ENCODE results near the gene PHACTR1. TPM values are rescaled to one million over a fixed set of nuclear protein-coding genes. Genes with fewer than 3 reads are reported as not detected.

Gene PHACTR1
- polyA plus RNA-seq, 1 of the 3 experiments (the other 2 are of a cell fraction), result 0.12 TPM

DNA sequence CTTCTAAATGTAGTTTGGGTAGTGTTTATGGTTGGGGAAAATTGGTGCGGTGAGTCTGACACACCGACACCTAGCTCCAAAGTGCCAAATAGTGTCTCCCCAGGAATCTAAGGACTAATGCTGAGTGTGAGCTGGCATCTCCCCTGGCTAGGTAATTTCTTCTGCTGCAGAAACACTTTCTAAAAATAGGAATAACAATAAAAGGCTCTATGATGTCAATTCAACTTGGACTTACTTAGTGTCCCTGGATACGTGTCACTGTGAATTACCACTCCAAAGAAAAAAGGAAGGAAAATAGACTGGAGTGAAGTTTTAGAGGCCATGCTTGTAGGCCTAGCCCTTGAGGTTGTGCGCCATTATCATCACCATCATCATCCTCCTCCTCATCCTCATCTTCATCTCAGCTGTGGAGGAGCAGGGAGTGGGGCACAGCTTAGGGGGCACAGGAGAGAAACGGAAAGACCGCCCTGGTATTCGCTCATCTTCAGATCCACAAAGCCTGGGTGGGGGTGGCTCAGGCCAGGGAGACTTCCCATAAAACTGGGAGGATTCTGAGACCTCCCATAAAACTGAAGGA is 522.2 kb downstream of the PHACTR1 start:
- no peak overlapping the region for H2AFZ ChIP-seq (ENCODE audit: low read depth)
- H3K27me3 ChIP-seq (ENCODE audit: insufficient read depth), result no peaks in the 10 kb centered on the region
- ChIA-PET CTCF (interaction anchor here (0.7 kb wide), 1 partner anchor 337 kb away, joined by 3 read pairs; no protein-coding TSS in a partner anchor), POLR2A (no interaction called here)
- no peak overlapping the region for H3K27ac ChIP-seq (ENCODE audit: low read depth in 2 of 2, low read length in 1 of 2)
- H3K4me2 ChIP-seq, result no peak overlapping the region
- no peaks in the 10 kb centered on the region for H3K79me2 ChIP-seq (ENCODE audit: insufficient read depth)
- no peaks in the 10 kb centered on the region for H3K9me2 ChIP-seq
- H3K4me3 ChIP-seq (ENCODE audit: low read depth in 2 of 2, low read length in 1 of 2), result no peak overlapping the region
- H3K9me3 ChIP-seq, result no peaks in the 10 kb centered on the region
- no peak for TF ChIP-seq RXRA (IDR thresholded peaks at IDR 0.05; ENCODE audit: borderline replicate concordance, low read depth)
- TF ChIP-seq FOSL2 (IDR thresholded peaks at IDR 0.05; ENCODE audit: borderline replicate concordance, low read depth), result no peak
- TF ChIP-seq EP300 (IDR thresholded peaks at IDR 0.05; ENCODE audit: borderline replicate concordance in 1 of 2, low read depth in 1 of 2, low read length in 1 of 2), result no peak
- TF ChIP-seq RFX5 (IDR thresholded peaks at IDR 0.05; ENCODE audit: low read length), result no peak
- no peak for TF ChIP-seq EZH2phosphoT487 (IDR thresholded peaks at IDR 0.05; ENCODE audit: borderline replicate concordance, low read depth)
- TF ChIP-seq MAX (IDR thresholded peaks at IDR 0.05; ENCODE audit: low read depth), result no peak
- no peak for TF ChIP-seq IRF3 (IDR thresholded peaks at IDR 0.05; ENCODE audit: low read depth, low read length)
- TF ChIP-seq GABPA (IDR thresholded peaks at IDR 0.05; ENCODE audit: low read depth), result no peak
- no peak for TF ChIP-seq NFIC (IDR thresholded peaks at IDR 0.05; ENCODE audit: borderline replicate concordance)
- TF ChIP-seq YY1 (IDR thresholded peaks at IDR 0.05; ENCODE audit: low read depth), result no peak
- TF ChIP-seq, protein P1, sequence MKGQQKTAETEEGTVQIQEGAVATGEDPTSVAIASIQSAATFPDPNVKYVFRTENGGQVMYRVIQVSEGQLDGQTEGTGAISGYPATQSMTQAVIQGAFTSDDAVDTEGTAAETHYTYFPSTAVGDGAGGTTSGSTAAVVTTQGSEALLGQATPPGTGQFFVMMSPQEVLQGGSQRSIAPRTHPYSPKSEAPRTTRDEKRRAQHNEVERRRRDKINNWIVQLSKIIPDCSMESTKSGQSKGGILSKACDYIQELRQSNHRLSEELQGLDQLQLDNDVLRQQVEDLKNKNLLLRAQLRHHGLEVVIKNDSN (IDR thresholded peaks at IDR 0.05; ENCODE audit: borderline replicate concordance, low read depth), result no peak
- TF ChIP-seq, protein P2, sequence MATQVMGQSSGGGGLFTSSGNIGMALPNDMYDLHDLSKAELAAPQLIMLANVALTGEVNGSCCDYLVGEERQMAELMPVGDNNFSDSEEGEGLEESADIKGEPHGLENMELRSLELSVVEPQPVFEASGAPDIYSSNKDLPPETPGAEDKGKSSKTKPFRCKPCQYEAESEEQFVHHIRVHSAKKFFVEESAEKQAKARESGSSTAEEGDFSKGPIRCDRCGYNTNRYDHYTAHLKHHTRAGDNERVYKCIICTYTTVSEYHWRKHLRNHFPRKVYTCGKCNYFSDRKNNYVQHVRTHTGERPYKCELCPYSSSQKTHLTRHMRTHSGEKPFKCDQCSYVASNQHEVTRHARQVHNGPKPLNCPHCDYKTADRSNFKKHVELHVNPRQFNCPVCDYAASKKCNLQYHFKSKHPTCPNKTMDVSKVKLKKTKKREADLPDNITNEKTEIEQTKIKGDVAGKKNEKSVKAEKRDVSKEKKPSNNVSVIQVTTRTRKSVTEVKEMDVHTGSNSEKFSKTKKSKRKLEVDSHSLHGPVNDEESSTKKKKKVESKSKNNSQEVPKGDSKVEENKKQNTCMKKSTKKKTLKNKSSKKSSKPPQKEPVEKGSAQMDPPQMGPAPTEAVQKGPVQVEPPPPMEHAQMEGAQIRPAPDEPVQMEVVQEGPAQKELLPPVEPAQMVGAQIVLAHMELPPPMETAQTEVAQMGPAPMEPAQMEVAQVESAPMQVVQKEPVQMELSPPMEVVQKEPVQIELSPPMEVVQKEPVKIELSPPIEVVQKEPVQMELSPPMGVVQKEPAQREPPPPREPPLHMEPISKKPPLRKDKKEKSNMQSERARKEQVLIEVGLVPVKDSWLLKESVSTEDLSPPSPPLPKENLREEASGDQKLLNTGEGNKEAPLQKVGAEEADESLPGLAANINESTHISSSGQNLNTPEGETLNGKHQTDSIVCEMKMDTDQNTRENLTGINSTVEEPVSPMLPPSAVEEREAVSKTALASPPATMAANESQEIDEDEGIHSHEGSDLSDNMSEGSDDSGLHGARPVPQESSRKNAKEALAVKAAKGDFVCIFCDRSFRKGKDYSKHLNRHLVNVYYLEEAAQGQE (IDR thresholded peaks at IDR 0.05; ENCODE audit: low read depth, low read length), result no peak
- no peak for TF ChIP-seq PBX3 (IDR thresholded peaks at IDR 0.05)
- TF ChIP-seq USF2 (IDR thresholded peaks at IDR 0.05; ENCODE audit: borderline replicate concordance, low read depth, low read length), result no peak
- no peak for TF ChIP-seq RCOR1 (IDR thresholded peaks at IDR 0.05; ENCODE audit: low read length)
- no peak for TF ChIP-seq MXI1 (IDR thresholded peaks at IDR 0.05; ENCODE audit: low read depth, low read length)
- no peaks in the 10 kb centered on the region for H3K36me3 ChIP-seq (replicated peaks in 1 of 2; ENCODE audit: control insufficient read depth in 1 of 2, insufficient read depth in 2 of 2, low read length in 1 of 2)
- H3K9ac ChIP-seq, result no peak overlapping the region
- no peaks in the 10 kb centered on the region for H3F3A ChIP-seq (replicated peaks; ENCODE audit: insufficient read depth)
- H3K4me1 ChIP-seq (ENCODE audit: control insufficient read depth in 1 of 2, insufficient read depth in 2 of 2, low read depth in 1 of 2, low read length in 1 of 2), result no peaks in the 10 kb centered on the region
- no peaks in the 10 kb centered on the region for H4K20me1 ChIP-seq (ENCODE audit: insufficient read depth)
- no peak for DNase-seq
- 74% methylated on average over 7 of the region's 7 CpGs for WGBS (ENCODE audit: low lambda C conversion rate)

Data from SK-N-SH (cell line).